ENCODE measurements around the gene BAG1. TPM values are rescaled to one million over a fixed set of nuclear protein-coding genes. Genes with fewer than 3 reads are reported as not detected.
A peak's percentile ranks its signal among the peaks of the same experiment; 100 is the strongest.

BAG1 gene
- total RNA-seq, result 10 to 100 TPM; 52.7 to 56.6 TPM

DNA sequence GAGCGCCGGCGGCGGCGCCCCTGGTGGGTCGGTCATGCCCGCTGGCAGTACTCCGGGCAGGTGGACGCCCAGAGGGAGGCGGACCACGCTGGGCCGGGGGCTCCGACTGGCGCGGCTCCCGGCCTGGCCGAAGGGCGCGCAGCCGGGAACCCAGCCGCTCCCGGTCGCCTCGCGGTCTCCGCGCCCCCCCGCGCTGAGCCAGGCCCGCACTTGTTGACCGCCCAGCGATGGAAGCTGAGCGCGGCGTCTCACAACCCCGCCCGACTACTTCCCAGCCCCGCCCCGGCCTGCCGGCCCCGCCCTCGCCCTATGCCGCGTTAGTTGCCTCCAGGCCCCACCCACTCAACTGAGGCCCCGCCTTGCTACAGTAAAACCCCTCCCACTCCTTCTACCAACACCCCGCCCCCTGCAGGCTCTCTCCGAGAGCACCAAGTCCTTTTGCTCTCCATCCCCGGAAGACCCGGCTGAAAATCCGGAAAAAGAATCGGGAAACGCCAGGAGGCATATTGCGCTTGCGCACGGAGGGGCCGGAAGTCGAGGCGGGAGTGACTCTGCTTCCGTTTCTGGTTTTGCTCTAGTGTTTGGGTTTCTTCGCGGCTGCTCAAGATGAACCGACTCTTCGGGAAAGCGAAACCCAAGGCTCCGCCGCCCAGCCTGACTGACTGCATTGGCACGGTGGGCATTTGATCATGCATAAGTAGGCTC, at the start of gene BAG1, which contains the start of gene CHMP5:
Gene BAG1, minus strand, starts transcription at position 236 of the 705 bp plus-strand sequence.
Gene CHMP5, plus strand, starts transcription at position 577 of the 705 bp plus-strand sequence. Its CDS starts 30 bp downstream, at position 607.
- ChIA-PET CTCF (interaction anchor here (0.7 to 1.0 kb wide), 2 partner anchors 14 to 39 kb away, joined by 3 to 4 read pairs; no protein-coding TSS in a partner anchor), POLR2A (interaction anchor here (1.0 to 3.2 kb wide), 5 partner anchors 10 to 240 kb away, joined by 3 to 16 read pairs (median 7); partner anchors contain the start of genes B4GALT1, DNAJA1 and NFX1)
- no peaks in the 10 kb centered on the region for H3K27me3 Mint-ChIP-seq
- peak within 1 kb of the TSS; percentile 91 for H3K4me3 Mint-ChIP-seq
- peak within 1 kb of the TSS; percentile 94 for H3K27ac Mint-ChIP-seq
- H3K9me3 Mint-ChIP-seq, result no peaks in the 10 kb centered on the region
- DNase-seq, result peak; percentile 100
- peaks cover 55% of the 10 kb centered on the region for H3K36me3 Mint-ChIP-seq
- H3K4me1 Mint-ChIP-seq (ENCODE audit: low read depth), result peaks cover 42% of the 10 kb centered on the region
- intact Hi-C loops (cut with micrococcal nuclease), result loop anchor here (1.0 to 10.0 kb wide), 12 partner anchors 26 to 710 kb away; partner anchors contain the start of genes APTX, AQP3, B4GALT1 and DNAJA1

DNA sequence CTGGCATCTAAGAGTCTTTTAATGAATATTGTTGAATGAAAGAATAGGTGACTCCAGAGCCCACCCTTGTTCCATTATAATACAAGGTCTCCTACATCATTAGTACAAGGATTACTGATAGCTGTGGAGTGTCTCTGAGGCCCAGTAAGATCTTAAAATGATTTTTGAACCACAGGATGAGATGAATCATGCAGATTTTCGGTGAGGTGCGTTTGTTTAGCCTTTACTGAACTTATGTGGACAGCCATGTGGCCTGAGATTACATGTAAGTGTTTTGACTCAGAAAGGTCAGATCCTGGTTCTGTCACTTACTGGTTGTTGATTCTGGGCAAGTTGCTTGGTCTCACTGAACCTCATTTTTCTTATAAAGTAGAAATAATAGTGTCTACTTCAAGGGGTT, 47.4 kb upstream of the BAG1 start:
- H3K4me3 Mint-ChIP-seq, result no peak overlapping the region
- DNase-seq, result no peak
- intact Hi-C loops (cut with micrococcal nuclease), result no loop called here

DNA sequence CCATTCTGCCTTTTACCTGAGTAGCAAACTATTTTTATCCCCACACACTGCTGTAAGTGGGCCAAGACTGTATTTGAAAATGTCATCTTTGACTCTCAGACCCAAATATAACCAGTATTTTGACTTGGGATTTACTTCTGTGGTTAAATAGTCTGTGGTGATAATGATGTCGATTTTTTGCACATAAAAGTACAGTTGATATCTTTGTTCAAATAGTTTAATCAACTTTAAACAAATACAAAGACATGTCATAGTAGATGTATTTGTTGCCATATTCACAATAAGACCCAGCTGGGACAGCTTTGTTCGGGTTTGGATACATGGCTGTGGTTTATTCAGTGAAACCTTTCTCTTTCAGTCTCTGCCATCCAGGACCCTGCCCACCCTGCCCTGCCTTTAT, 46.2 kb upstream of the BAG1 start:
- ChIA-PET CTCF (interaction anchor here (1.4 to 1.6 kb wide), 2 partner anchors 24 to 65 kb away, joined by 4 to 6 read pairs; no protein-coding TSS in a partner anchor), POLR2A (no interaction called here)
- intact Hi-C loops (cut with micrococcal nuclease), result no loop called here
- peak overlapping the region; percentile 26 for H3K27ac Mint-ChIP-seq
- DNase-seq, result no peak
- no peaks in the 10 kb centered on the region for H3K9me3 Mint-ChIP-seq
- peaks cover 56% of the 10 kb centered on the region for H3K36me3 Mint-ChIP-seq
- H3K4me3 Mint-ChIP-seq, result no peak overlapping the region
- H3K4me1 Mint-ChIP-seq (ENCODE audit: low read depth), result peaks cover 28% of the 10 kb centered on the region
- no peaks in the 10 kb centered on the region for H3K27me3 Mint-ChIP-seq

More for the DNA sequence above, 47.4 kb upstream of the BAG1 start:
- peaks cover 25% of the 10 kb centered on the region for H3K4me1 Mint-ChIP-seq (ENCODE audit: low read depth)
- peak overlapping the region; percentile 67 for H3K27ac Mint-ChIP-seq
- H3K36me3 Mint-ChIP-seq, result peaks cover 60% of the 10 kb centered on the region
- no peaks in the 10 kb centered on the region for H3K27me3 Mint-ChIP-seq
- POLR2A ChIA-PET, result interaction anchor here (0.9 kb wide), 1 partner anchor 22 kb away, joined by 3 read pairs; the partner anchor contains the start of gene NFX1
- no peaks in the 10 kb centered on the region for H3K9me3 Mint-ChIP-seq
- CTCF ChIA-PET, result no interaction called here

DNA sequence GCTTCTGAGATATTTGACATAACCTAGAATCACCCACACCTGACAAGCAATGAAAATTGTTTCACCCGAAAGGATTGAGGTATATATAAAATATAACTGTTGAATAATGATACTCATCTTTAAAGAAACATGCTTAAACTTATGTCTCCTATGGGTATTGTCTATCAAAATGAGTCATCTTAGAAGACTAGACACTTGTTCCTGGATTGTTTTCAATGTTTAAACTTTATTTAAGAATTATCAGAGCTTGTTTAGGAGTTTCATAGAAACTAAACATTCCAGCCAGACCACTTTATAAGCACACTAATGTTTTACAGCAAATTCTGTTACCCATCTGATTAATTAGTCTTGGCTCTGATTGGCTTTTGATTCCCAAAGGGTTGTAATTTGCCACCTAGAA, 45.4 kb upstream of the BAG1 start:
- Mint-ChIP-seq H3K27me3 (no peaks in the 10 kb centered on the region), H3K9me3 (no peaks in the 10 kb centered on the region), H3K27ac (peak overlapping the region; percentile 26), H3K4me3 (peak overlapping the region; percentile 7), H3K36me3 (peaks cover 52% of the 10 kb centered on the region), H3K4me1 (ENCODE audit: low read depth) (peaks cover 28% of the 10 kb centered on the region)
- intact Hi-C loops (cut with micrococcal nuclease), result loop anchor here (5.0 kb wide), 1 partner anchor 148 kb away; no protein-coding TSS in a partner anchor
- ChIA-PET POLR2A (interaction anchor here (1.6 kb wide), 1 partner anchor 11 kb away, joined by 4 read pairs; no protein-coding TSS in a partner anchor), CTCF (interaction anchor here (1.4 to 1.6 kb wide), 2 partner anchors 23 to 65 kb away, joined by 4 to 6 read pairs; no protein-coding TSS in a partner anchor)
- DNase-seq, result no peak

DNA sequence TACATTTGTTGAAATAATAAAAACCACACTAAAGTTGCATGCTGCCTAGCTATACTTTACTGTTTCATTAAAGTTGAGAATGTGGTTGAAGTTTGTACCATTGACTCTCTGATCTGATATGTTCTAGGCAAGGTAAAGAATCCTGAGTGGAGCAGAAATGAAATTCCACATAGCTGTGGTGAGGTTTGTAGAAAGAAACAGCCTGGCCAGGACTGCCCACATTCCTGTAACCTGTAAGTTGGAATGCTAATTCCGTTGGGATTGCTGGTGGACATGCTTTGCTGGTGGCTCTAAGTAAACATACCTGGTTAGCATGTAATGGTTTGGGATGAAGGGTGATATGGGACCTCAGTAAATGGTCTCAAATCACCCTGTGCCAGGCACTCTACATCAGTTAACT, 42.6 kb upstream of the BAG1 start:
- intact Hi-C loops (cut with micrococcal nuclease), result loop anchor here (2.0 to 5.0 kb wide), 2 partner anchors 36 to 145 kb away; no protein-coding TSS in a partner anchor
- H3K9me3 Mint-ChIP-seq, result no peaks in the 10 kb centered on the region
- no peak overlapping the region for H3K27ac Mint-ChIP-seq
- peak overlapping the region; percentile 54 for H3K4me3 Mint-ChIP-seq
- H3K36me3 Mint-ChIP-seq, result peaks cover 43% of the 10 kb centered on the region
- ChIA-PET POLR2A (interaction anchor here (1.5 kb wide), 1 partner anchor 16 kb away, joined by 4 read pairs; the partner anchor contains the start of gene NFX1), CTCF (interaction anchor here (2.5 kb wide), 1 partner anchor 20 kb away, joined by 9 read pairs; no protein-coding TSS in a partner anchor)
- no peak for DNase-seq
- H3K4me1 Mint-ChIP-seq (ENCODE audit: low read depth), result peaks cover 34% of the 10 kb centered on the region
- H3K27me3 Mint-ChIP-seq, result no peaks in the 10 kb centered on the region

DNA sequence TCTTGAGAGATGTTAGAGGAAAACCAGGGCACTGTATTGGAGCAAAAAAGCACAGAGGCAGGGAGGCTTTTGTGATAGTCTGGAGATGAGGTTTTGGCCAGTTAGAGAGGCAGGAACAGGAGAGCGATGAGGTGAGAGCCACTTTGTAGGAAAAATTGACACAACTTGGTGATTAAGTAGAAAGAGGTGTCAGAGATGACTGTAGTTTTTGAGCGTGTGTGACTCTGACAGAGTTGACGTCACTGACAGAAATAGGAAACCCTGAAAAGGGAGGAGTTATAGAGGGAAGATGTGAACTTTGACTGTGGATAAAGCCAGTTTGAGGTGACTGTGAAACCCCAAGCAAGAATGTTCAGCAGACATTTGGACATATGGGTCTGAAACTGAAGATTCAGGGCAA, 41.5 kb upstream of the BAG1 start:
- Mint-ChIP-seq H3K4me3 (no peak overlapping the region), H3K36me3 (peaks cover 38% of the 10 kb centered on the region), H3K9me3 (no peaks in the 10 kb centered on the region), H3K4me1 (ENCODE audit: low read depth) (peaks cover 25% of the 10 kb centered on the region), H3K27ac (no peak overlapping the region), H3K27me3 (no peaks in the 10 kb centered on the region)
- peak; percentile 59 for DNase-seq
- ChIA-PET CTCF (interaction anchor here (2.2 kb wide), 1 partner anchor 19 kb away, joined by 10 read pairs; no protein-coding TSS in a partner anchor), POLR2A (interaction anchor here (1.2 kb wide), 2 partner anchors 9 to 16 kb away, joined by 5 to 9 read pairs; partner anchors contain the start of gene NFX1)
- intact Hi-C loops (cut with micrococcal nuclease), result loop anchor here (1.0 to 5.0 kb wide), 6 partner anchors 11 to 144 kb away; partner anchors contain the start of genes BAG1 and NFX1

DNA sequence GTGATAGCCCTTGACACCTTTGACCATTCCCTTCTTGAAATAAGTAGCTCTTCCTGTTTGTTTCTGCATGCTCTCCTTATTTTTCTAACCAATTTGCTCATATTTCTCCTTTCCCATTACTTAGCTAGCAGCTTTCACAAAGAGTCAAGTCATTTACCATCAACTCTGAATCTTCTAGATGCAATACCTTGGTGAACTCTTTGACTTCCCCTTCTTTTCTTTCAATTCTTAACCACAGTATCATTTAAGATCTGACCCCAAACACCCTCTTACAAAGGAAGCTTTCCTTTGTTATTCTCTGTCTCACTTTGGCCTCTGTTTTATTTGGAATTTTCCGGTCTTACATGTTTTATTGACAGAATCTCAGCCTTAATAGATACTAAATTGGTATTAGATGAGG, 39.9 kb upstream of the BAG1 start:
- POLR2A ChIA-PET, result interaction anchor here (1.0 to 1.1 kb wide), 2 partner anchors 14 to 16 kb away, joined by 3 to 5 read pairs; partner anchors contain the start of gene NFX1

DNA sequence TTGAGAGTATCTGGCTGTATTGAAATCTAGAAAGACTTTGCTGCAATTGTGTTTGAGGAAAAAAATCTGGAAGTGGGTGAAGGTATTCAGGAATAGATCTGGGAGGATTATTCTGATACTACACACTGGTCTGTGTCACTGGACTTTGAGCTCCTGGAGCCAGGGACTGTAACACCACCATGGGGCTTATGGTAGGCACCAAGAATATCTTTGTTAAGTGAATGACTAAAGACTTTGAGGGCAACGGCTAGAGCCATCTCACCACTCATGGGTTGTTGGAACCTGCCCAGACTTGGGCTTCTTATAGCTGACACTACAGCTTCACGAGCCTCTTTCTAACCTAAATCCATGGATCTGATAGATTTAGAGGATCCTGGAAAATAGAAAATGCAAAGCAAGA, 36.0 kb upstream of the BAG1 start:
- no peak overlapping the region for H3K4me3 Mint-ChIP-seq
- H3K9me3 Mint-ChIP-seq, result no peaks in the 10 kb centered on the region
- no peak for DNase-seq
- peaks cover 53% of the 10 kb centered on the region for H3K4me1 Mint-ChIP-seq (ENCODE audit: low read depth)
- intact Hi-C loops (cut with micrococcal nuclease), result no loop called here
- no peak overlapping the region for H3K27ac Mint-ChIP-seq
- H3K27me3 Mint-ChIP-seq, result no peaks in the 10 kb centered on the region
- CTCF ChIA-PET, result interaction anchor here (1.2 kb wide), 1 partner anchor 14 kb away, joined by 6 read pairs; no protein-coding TSS in a partner anchor
- H3K36me3 Mint-ChIP-seq, result peaks cover 54% of the 10 kb centered on the region
- POLR2A ChIA-PET, result no interaction called here

More for the DNA sequence above, 39.9 kb upstream of the BAG1 start:
- Mint-ChIP-seq H3K9me3 (no peaks in the 10 kb centered on the region), H3K4me3 (no peak overlapping the region), H3K27me3 (no peaks in the 10 kb centered on the region), H3K27ac (no peak overlapping the region), H3K4me1 (ENCODE audit: low read depth) (peaks cover 23% of the 10 kb centered on the region), H3K36me3 (peaks cover 40% of the 10 kb centered on the region)
- DNase-seq, result no peak
- CTCF ChIA-PET, result interaction anchor here (1.0 to 2.2 kb wide), 5 partner anchors 15 to 149 kb away, joined by 3 to 10 read pairs (median 4); partner anchors contain the start of genes AQP3 and NFX1
- intact Hi-C loops (cut with micrococcal nuclease), result no loop called here

DNA sequence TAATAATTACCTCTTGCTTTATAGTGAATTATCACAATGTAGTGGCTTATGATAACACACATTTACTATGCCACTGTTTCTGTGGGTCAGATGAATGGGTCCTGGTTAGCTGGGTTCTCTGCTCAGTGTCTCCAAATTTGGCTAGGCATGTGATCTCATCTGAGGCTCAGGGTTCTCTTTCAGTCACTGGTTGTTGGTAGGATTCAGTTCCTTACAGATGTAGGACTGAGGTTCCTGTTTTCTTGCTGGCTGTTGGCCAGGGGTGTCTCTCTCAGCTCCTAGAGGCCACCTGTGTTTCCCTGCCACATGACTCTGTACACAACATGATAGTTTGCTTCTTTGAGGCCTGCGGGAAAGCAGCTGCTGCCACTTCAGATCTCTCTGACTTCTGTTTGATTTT, 32.9 kb upstream of the BAG1 start:
- peaks cover 72% of the 10 kb centered on the region for H3K4me1 Mint-ChIP-seq (ENCODE audit: low read depth)
- no peaks in the 10 kb centered on the region for H3K9me3 Mint-ChIP-seq
- peak; percentile 57 for DNase-seq
- no peaks in the 10 kb centered on the region for H3K27me3 Mint-ChIP-seq
- CTCF ChIA-PET, result interaction anchor here (1.1 to 2.0 kb wide), 5 partner anchors 11 to 169 kb away, joined by 3 to 12 read pairs (median 4); no protein-coding TSS in a partner anchor
- peaks cover 65% of the 10 kb centered on the region for H3K36me3 Mint-ChIP-seq
- H3K4me3 Mint-ChIP-seq, result peak overlapping the region; percentile 21
- intact Hi-C loops (cut with micrococcal nuclease), result no loop called here
- peak overlapping the region; percentile 86 for H3K27ac Mint-ChIP-seq
- POLR2A ChIA-PET, result interaction anchor here (2.2 kb wide), 1 partner anchor 8 kb away, joined by 5 read pairs; no protein-coding TSS in a partner anchor

DNA sequence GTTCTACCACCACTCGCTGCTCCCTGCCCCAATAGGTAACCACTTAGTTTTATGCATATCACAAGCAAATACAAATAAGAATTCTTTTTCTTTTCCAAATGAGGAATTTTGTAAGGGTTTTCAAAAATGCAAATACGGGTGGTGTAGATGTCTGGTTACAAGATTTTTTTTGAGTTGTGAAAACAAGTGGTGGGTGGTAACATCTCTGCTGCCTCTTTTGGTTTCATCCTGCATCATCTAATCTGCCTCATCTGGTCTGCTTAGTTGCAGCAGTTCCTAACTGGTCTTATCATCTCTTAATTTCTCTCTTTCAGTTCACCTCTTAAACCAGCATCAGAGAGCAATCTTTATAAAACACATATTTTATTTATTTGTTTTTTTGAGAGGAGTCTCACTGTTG, 31.1 kb upstream of the BAG1 start:
- ChIA-PET POLR2A (interaction anchor here (0.9 to 2.2 kb wide), 2 partner anchors 10 kb away, joined by 3 to 5 read pairs; no protein-coding TSS in a partner anchor), CTCF (interaction anchor here (2.0 kb wide), 1 partner anchor 120 kb away, joined by 4 read pairs; no protein-coding TSS in a partner anchor)
- Mint-ChIP-seq H3K27ac (peak overlapping the region; percentile 86), H3K9me3 (no peaks in the 10 kb centered on the region), H3K36me3 (peaks cover 66% of the 10 kb centered on the region), H3K27me3 (no peaks in the 10 kb centered on the region), H3K4me3 (peak overlapping the region; percentile 55), H3K4me1 (ENCODE audit: low read depth) (peaks cover 82% of the 10 kb centered on the region)
- intact Hi-C loops (cut with micrococcal nuclease), result loop anchor here (1.0 kb wide), 1 partner anchor 11 kb away; no protein-coding TSS in a partner anchor
- no peak for DNase-seq

DNA sequence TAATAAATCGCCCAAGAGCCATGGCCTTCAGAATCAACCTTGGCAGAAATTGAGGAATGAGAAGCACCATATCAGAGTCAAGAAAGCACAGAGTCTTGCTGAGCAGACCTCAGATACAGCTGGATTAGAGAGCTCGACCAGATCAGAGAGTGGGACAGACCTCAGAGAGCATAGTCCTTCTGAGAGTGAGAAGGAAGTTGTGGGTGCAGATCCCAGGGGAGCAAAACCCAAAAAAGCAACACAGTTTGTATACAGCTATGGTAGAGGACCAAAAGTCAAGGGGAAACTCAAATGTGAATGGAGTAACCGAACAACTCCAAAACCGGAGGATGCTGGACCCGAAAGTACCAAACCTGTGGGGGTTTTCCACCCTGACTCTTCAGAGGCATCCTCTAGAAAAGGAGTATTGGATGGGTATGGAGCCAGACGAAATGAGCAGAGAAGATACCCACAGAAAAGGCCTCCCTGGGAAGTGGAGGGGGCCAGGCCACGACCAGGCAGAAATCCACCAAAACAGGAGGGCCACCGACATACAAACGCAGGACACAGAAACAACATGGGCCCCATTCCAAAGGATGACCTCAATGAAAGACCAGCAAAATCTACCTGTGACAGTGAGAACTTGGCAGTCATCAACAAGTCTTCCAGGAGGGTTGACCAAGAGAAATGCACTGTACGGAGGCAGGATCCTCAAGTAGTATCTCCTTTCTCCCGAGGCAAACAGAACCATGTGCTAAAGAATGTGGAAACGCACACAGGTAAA, 30.3 kb upstream of the BAG1 start:
- CTCF ChIA-PET, result interaction anchor here (0.6 to 1.3 kb wide), 2 partner anchors 41 to 158 kb away, joined by 3 read pairs; no protein-coding TSS in a partner anchor
- DNase-seq, result no peak
- Mint-ChIP-seq H3K27me3 (no peaks in the 10 kb centered on the region), H3K36me3 (peaks cover 67% of the 10 kb centered on the region), H3K27ac (peak overlapping the region; percentile 74), H3K4me1 (ENCODE audit: low read depth) (peaks cover 82% of the 10 kb centered on the region), H3K9me3 (no peaks in the 10 kb centered on the region), H3K4me3 (peak overlapping the region; percentile 50)
- intact Hi-C loops (cut with micrococcal nuclease), result loop anchor here (1.0 kb wide), 1 partner anchor 11 kb away; no protein-coding TSS in a partner anchor
- POLR2A ChIA-PET, result no interaction called here
